GM18505 (cell line): Measurements from ENCODE around the gene POLDIP3.

Source experiments
- ATAC-seq: cut with Tn5 transposase; IDR thresholded peaks from one replicate; pipeline ENCODE4 v1.9.1; 2021; ENCODE audit not compliant: unreplicated experiment
- POLR2A ChIP-seq: IDR thresholded peaks from 4 replicates; pipeline ENCODE4 v1.6.1; 2011; ENCODE audit warnings: borderline replicate concordance; ENCODE audit not compliant: insufficient read depth, insufficient read length; ENCODE audit errors: extremely low read depth

The POLDIP3 gene, protein sequence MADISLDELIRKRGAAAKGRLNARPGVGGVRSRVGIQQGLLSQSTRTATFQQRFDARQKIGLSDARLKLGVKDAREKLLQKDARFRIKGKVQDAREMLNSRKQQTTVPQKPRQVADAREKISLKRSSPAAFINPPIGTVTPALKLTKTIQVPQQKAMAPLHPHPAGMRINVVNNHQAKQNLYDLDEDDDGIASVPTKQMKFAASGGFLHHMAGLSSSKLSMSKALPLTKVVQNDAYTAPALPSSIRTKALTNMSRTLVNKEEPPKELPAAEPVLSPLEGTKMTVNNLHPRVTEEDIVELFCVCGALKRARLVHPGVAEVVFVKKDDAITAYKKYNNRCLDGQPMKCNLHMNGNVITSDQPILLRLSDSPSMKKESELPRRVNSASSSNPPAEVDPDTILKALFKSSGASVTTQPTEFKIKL

DNA sequence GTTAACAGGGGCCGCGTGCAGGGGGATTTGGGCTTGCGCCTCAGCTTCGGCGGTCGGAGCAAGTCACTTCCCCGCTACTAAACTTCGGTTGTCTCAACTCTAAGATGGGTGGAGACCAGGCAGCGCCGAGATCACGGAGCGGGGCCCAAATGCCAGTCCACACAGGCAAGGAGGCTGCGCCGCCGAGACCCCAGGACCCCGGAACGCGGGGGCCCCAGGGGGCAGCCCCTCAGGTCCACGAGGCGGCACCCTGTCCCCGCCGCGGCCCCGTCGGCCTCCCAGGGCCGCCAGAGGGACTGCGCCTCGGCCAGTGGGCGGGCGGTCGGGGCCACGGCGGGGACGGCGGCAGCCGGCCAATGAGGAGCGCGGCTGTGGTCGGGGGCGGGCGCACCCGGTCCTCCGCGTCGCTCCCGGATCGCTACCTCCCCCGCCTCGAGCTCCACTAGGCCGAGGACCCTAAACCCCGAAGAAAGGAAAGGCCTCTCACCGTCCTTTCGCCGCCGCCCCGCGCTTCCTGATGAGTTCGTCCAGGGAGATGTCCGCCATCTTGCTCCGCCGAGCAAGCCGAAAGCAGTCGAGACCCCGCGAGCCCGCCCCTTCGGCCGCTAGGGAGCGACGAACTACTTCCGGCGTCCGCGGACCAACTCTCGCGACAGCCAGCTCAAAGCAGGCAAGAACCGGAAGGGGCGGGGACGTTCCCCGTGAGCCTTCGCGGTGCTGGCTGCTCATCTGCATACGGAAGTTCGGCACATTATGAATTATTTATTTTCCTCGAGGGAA lies at the start of gene POLDIP3:
POLDIP3 (minus strand) TSS at position 572 of the 780 bp plus-strand sequence; CDS start at position 546, 26 bp downstream.
- ATAC-seq, result peak; percentile 65
- TF ChIP-seq POLR2A, result peak; percentile 76

- peak; percentile 17 for TF ChIP-seq POLR2A
- no peak for ATAC-seq
These were observed 47.5 kb upstream of the POLDIP3 start for GRCh38 chr22:42661985-42662831.

GRCh38 chr22:42656578-42656977 lies 41.9 kb upstream of the POLDIP3 start:
- no peak for ATAC-seq
- TF ChIP-seq POLR2A, result no peak

- no peak for TF ChIP-seq POLR2A
- no peak for ATAC-seq
These were observed 41.0 kb upstream of the POLDIP3 start for GRCh38 chr22:42655693-42656092.

DNA sequence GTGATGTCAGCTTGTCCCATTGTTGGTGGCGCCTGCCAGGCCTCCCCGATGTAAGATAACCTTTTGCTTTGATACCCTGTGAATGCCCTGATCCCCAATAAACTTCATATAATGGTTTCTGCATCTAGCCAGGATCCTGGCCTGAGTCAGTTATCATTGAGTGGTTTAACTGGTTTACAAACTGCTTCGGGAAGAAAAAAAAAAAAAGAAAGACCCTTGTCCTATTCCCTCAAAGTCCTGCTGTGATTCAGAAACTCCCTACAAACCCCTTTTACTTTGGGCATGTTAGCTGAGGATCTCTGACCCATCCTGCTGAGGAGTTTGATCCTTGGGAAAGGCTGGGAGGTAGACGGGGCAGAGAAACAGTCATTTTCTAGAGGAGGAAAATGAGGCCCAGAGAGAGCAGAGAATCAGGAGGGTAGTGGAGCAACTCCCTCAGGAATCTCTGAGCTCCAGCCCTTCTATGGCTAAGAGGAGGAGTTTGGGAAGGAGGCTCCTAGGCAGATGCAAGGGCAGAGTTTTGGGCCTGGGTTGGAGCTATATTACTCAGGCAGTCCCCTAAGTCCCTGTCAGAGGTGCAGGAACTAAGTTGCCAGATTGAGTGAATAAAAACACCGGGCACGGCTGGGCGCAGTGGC lies 39.9 kb upstream of the POLDIP3 start:
- no peak for TF ChIP-seq POLR2A
- no peak for ATAC-seq

DNA sequence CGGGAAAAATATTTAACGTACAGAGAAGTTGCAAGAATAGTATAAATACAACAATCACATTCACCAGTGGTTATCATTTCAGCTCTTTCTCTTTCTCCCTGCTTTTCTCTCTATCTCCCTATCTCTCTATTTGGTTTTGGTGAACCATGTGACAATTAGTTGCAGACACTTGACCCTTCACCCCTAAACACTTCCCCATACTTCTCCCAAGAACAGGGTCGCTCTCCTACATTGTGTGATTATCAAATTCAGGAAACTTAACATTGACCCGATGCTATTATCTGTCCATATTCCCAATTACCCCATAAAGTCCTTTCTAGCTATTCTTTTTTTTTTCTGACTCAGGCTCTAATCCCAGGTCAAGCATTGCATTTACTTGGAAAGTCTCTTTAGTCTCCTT lies 39.3 kb upstream of the POLDIP3 start:
- no peak for TF ChIP-seq POLR2A
- ATAC-seq, result no peak

GRCh38 chr22:42651134-42651533 lies 36.5 kb upstream of the POLDIP3 start:
- ATAC-seq, result no peak
- no peak for TF ChIP-seq POLR2A

- TF ChIP-seq POLR2A, result peak; percentile 62
- ATAC-seq, result peak; percentile 52
These were observed 34.8 kb upstream of the POLDIP3 start, which contains the start of gene CYB5R3 for GRCh38 chr22:42649246-42650099. CYB5R3 (minus strand) TSS chr22:42649392; CDS start chr22:42649315, 77 bp downstream.

GRCh38 chr22:42648368-42649245 lies 33.9 kb upstream of the POLDIP3 start:
- ATAC-seq, result peak; percentile 36

GRCh38 chr22:42648017-42648367 lies 33.3 kb upstream of the POLDIP3 start:
- no peak for ATAC-seq
- TF ChIP-seq POLR2A, result no peak

More at GRCh38 chr22:42648368-42649245, 33.9 kb upstream of the POLDIP3 start:
- peak; percentile 49 for TF ChIP-seq POLR2A
